K562 (cell line): ENCODE results near the gene SCYGR8. TPM values are rescaled to one million over a fixed set of nuclear protein-coding genes. Genes with fewer than 3 reads are reported as not detected.

Experiments used
- polyA plus RNA-seq, 8 experiments: library from polyadenylated mRNA; depleted of rRNA in 4 of 8; stranded (reverse) in 5 of 8; unstranded in 3 of 8; fragments of >200 nt; fragmentation: Nextera tagmentation in 2 of 8; fragmentation: Illumina TruSeq in 1 of 8; extraction: Ambion mirVana in 2 of 8; extraction: Trizol in 1 of 8; gene quantifications; 2 replicates each; pipeline versions ENCODE4 v1.2.1 to v1.2.3, GENCODE V29; 2011 to 2014; ENCODE audit warnings: inconsistent platforms in 1 of 8, missing spikeins in 1 of 8
- small RNA-seq: library from RNA; depleted of rRNA; stranded (forward); fragments of <200 nt; gene quantifications from one replicate; pipeline ENCODE3, GENCODE V24; 2014
- total RNA-seq, 7 experiments: library from RNA; depleted of rRNA in 6 of 7; stranded (reverse); fragments of >200 nt in 6 of 7; fragmentation: Illumina TruSeq in 2 of 7; extraction: Trizol in 2 of 7; gene quantifications; 2 replicates each; pipeline versions ENCODE4 v1.2.1 to v1.2.3, GENCODE V29; 2011 to 2021; ENCODE audit warnings: low replicate concordance in 1 of 7

The SCYGR8 gene
- total and polyA plus RNA-seq, 9 of the 15 experiments (the other 6 are each of a cell fraction or from before 2014, with no cell fraction given) = not detected

Small RNA genes lying within 50 kb of the gene (small RNA-seq; reads per million reads assigned to genes)
- gene RNA5SP121 = not detected
- gene SNRPGP8 = not detected

Other genes with a start within 250 kb of the SCYGR8 start
Only the 7 nearest of the 9 such genes appear.
- gene SCYGR4, start 128.4 kb upstream of the SCYGR8 start, total RNA-seq (2014; rRNA removed) = not detected in 2 replicates
- not detected in 2 replicates for gene SCYGR4, start 128.4 kb upstream of the SCYGR8 start, total RNA-seq (2014; rRNA removed; fragmentation: Illumina TruSeq; extraction: Trizol)
- not detected in 2 replicates for gene SCYGR4, start 128.4 kb upstream of the SCYGR8 start, total RNA-seq (2015; rRNA removed; fragmentation: Illumina TruSeq; extraction: Trizol)
- gene SCYGR4, start 128.4 kb upstream of the SCYGR8 start, total RNA-seq (2021) = not detected in 2 replicates
- not detected in 2 replicates for gene SCYGR4, start 128.4 kb upstream of the SCYGR8 start, polyA plus RNA-seq (2011; rRNA removed)
- not detected in 2 replicates for gene SCYGR4, start 128.4 kb upstream of the SCYGR8 start, polyA plus RNA-seq (2014; fragmentation: Illumina TruSeq; extraction: Trizol)
- gene SCYGR4, start 128.4 kb upstream of the SCYGR8 start, polyA plus RNA-seq (2014; fragmentation: Nextera tagmentation; extraction: Ambion mirVana) = not detected
- 0.09 TPM in 1 of 2 replicates, not detected in the other for gene SCYGR4, start 128.4 kb upstream of the SCYGR8 start, polyA plus RNA-seq (2014; rRNA removed)
- not detected in 2 replicates for gene SCYGR5, start 79.1 kb upstream of the SCYGR8 start, total RNA-seq (2014; rRNA removed)
- not detected in 2 replicates for gene SCYGR5, start 79.1 kb upstream of the SCYGR8 start, total RNA-seq (2014; rRNA removed; fragmentation: Illumina TruSeq; extraction: Trizol)
- gene SCYGR5, start 79.1 kb upstream of the SCYGR8 start, total RNA-seq (2015; rRNA removed; fragmentation: Illumina TruSeq; extraction: Trizol) = not detected in 2 replicates
- not detected in 2 replicates for gene SCYGR5, start 79.1 kb upstream of the SCYGR8 start, total RNA-seq (2021)
- gene SCYGR5, start 79.1 kb upstream of the SCYGR8 start, polyA plus RNA-seq (2011; rRNA removed) = not detected in 2 replicates
- gene SCYGR5, start 79.1 kb upstream of the SCYGR8 start, polyA plus RNA-seq (2014; fragmentation: Illumina TruSeq; extraction: Trizol) = not detected in 2 replicates
- not detected for gene SCYGR5, start 79.1 kb upstream of the SCYGR8 start, polyA plus RNA-seq (2014; fragmentation: Nextera tagmentation; extraction: Ambion mirVana)
- not detected in 2 replicates for gene SCYGR5, start 79.1 kb upstream of the SCYGR8 start, polyA plus RNA-seq (2014; rRNA removed)
- not detected in 2 replicates for gene SLC19A3, start 27.9 kb upstream of the SCYGR8 start, total RNA-seq (2014; rRNA removed)
- not detected in 2 replicates for gene SLC19A3, start 27.9 kb upstream of the SCYGR8 start, total RNA-seq (2014; rRNA removed; fragmentation: Illumina TruSeq; extraction: Trizol)
- gene SLC19A3, start 27.9 kb upstream of the SCYGR8 start, total RNA-seq (2015; rRNA removed; fragmentation: Illumina TruSeq; extraction: Trizol) = not detected in 2 replicates
- not detected in 2 replicates for gene SLC19A3, start 27.9 kb upstream of the SCYGR8 start, total RNA-seq (2021)
- gene SLC19A3, start 27.9 kb upstream of the SCYGR8 start, polyA plus RNA-seq (2011; rRNA removed) = not detected in 2 replicates
- gene SLC19A3, start 27.9 kb upstream of the SCYGR8 start, polyA plus RNA-seq (2014; fragmentation: Illumina TruSeq; extraction: Trizol) = not detected in 2 replicates
- not detected for gene SLC19A3, start 27.9 kb upstream of the SCYGR8 start, polyA plus RNA-seq (2014; fragmentation: Nextera tagmentation; extraction: Ambion mirVana)
- gene SLC19A3, start 27.9 kb upstream of the SCYGR8 start, polyA plus RNA-seq (2014; rRNA removed) = not detected in 2 replicates
- gene SCYGR6, start 21.1 kb upstream of the SCYGR8 start, total RNA-seq (2014; rRNA removed) = not detected in 2 replicates
- not detected in 2 replicates for gene SCYGR6, start 21.1 kb upstream of the SCYGR8 start, total RNA-seq (2014; rRNA removed; fragmentation: Illumina TruSeq; extraction: Trizol)
- gene SCYGR6, start 21.1 kb upstream of the SCYGR8 start, total RNA-seq (2015; rRNA removed; fragmentation: Illumina TruSeq; extraction: Trizol) = not detected in 2 replicates
- gene SCYGR6, start 21.1 kb upstream of the SCYGR8 start, total RNA-seq (2021) = not detected in 2 replicates
- gene SCYGR6, start 21.1 kb upstream of the SCYGR8 start, polyA plus RNA-seq (2011; rRNA removed) = not detected in 2 replicates
- gene SCYGR6, start 21.1 kb upstream of the SCYGR8 start, polyA plus RNA-seq (2014; fragmentation: Illumina TruSeq; extraction: Trizol) = not detected in 2 replicates
- not detected for gene SCYGR6, start 21.1 kb upstream of the SCYGR8 start, polyA plus RNA-seq (2014; fragmentation: Nextera tagmentation; extraction: Ambion mirVana)
- not detected in 2 replicates for gene SCYGR6, start 21.1 kb upstream of the SCYGR8 start, polyA plus RNA-seq (2014; rRNA removed)
- gene SCYGR7, start 17.6 kb upstream of the SCYGR8 start, total RNA-seq (2014; rRNA removed) = not detected in 2 replicates
- gene SCYGR7, start 17.6 kb upstream of the SCYGR8 start, total RNA-seq (2014; rRNA removed; fragmentation: Illumina TruSeq; extraction: Trizol) = not detected in 2 replicates
- gene SCYGR7, start 17.6 kb upstream of the SCYGR8 start, total RNA-seq (2015; rRNA removed; fragmentation: Illumina TruSeq; extraction: Trizol) = not detected in 2 replicates
- not detected in 2 replicates for gene SCYGR7, start 17.6 kb upstream of the SCYGR8 start, total RNA-seq (2021)
- gene SCYGR7, start 17.6 kb upstream of the SCYGR8 start, polyA plus RNA-seq (2011; rRNA removed) = not detected in 2 replicates
- gene SCYGR7, start 17.6 kb upstream of the SCYGR8 start, polyA plus RNA-seq (2014; fragmentation: Illumina TruSeq; extraction: Trizol) = not detected in 2 replicates
- not detected for gene SCYGR7, start 17.6 kb upstream of the SCYGR8 start, polyA plus RNA-seq (2014; fragmentation: Nextera tagmentation; extraction: Ambion mirVana)
- gene SCYGR7, start 17.6 kb upstream of the SCYGR8 start, polyA plus RNA-seq (2014; rRNA removed) = not detected in 2 replicates
- not detected in 2 replicates for gene CCL20, start 67.9 kb downstream of the SCYGR8 start, total RNA-seq (2014; rRNA removed)
- not detected in 2 replicates for gene CCL20, start 67.9 kb downstream of the SCYGR8 start, total RNA-seq (2014; rRNA removed; fragmentation: Illumina TruSeq; extraction: Trizol)
- gene CCL20, start 67.9 kb downstream of the SCYGR8 start, total RNA-seq (2015; rRNA removed; fragmentation: Illumina TruSeq; extraction: Trizol) = not detected in 2 replicates
- 0.29 TPM in 1 of 2 replicates, not detected in the other for gene CCL20, start 67.9 kb downstream of the SCYGR8 start, total RNA-seq (2021)
- not detected in 2 replicates for gene CCL20, start 67.9 kb downstream of the SCYGR8 start, polyA plus RNA-seq (2011; rRNA removed)
- gene CCL20, start 67.9 kb downstream of the SCYGR8 start, polyA plus RNA-seq (2014; fragmentation: Illumina TruSeq; extraction: Trizol) = not detected in 2 replicates
- not detected for gene CCL20, start 67.9 kb downstream of the SCYGR8 start, polyA plus RNA-seq (2014; fragmentation: Nextera tagmentation; extraction: Ambion mirVana)
- not detected in 2 replicates for gene CCL20, start 67.9 kb downstream of the SCYGR8 start, polyA plus RNA-seq (2014; rRNA removed)
- gene DAW1, start 125.7 kb downstream of the SCYGR8 start, total RNA-seq (2014; rRNA removed) = not detected in 2 replicates
- not detected in 2 replicates for gene DAW1, start 125.7 kb downstream of the SCYGR8 start, total RNA-seq (2014; rRNA removed; fragmentation: Illumina TruSeq; extraction: Trizol)
- not detected in 2 replicates for gene DAW1, start 125.7 kb downstream of the SCYGR8 start, total RNA-seq (2015; rRNA removed; fragmentation: Illumina TruSeq; extraction: Trizol)
- not detected in 2 replicates for gene DAW1, start 125.7 kb downstream of the SCYGR8 start, total RNA-seq (2021)
- gene DAW1, start 125.7 kb downstream of the SCYGR8 start, polyA plus RNA-seq (2011; rRNA removed) = not detected in 2 replicates
- not detected in 2 replicates for gene DAW1, start 125.7 kb downstream of the SCYGR8 start, polyA plus RNA-seq (2014; fragmentation: Illumina TruSeq; extraction: Trizol)
- not detected for gene DAW1, start 125.7 kb downstream of the SCYGR8 start, polyA plus RNA-seq (2014; fragmentation: Nextera tagmentation; extraction: Ambion mirVana)
- not detected in 2 replicates for gene DAW1, start 125.7 kb downstream of the SCYGR8 start, polyA plus RNA-seq (2014; rRNA removed)